A549 (cell line): Measurements from ENCODE around the gene TMEM231. TPM values are rescaled to one million over a fixed set of nuclear protein-coding genes. Genes with fewer than 3 reads are reported as not detected.
"Not testable (repeated sequence)": the region's sequence is repeated elsewhere in the genome, so short reads cannot be mapped to it uniquely, and the experiment has no call there.

Source experiments
- ATAC-seq, 2 experiments: fragments of 200-7000 bp in 1 of 2; fragments of >200 bp in 1 of 2; cut with Nextera tagmentation in 1 of 2; cut with Tn5 transposase in 1 of 2; 3 replicates each; pipeline versions ENCODE4 v1.8.0 to v1.9.1; 2018 to 2020; ENCODE audit warnings: mild to moderate bottlenecking in 1 of 2, moderate library complexity in 1 of 2
- CTCF ChIA-PET: fragments of 300-600 bp; sonication (Branson Sonifier 250); formaldehyde crosslinking; extraction: SDS; loops from one replicate; lab custom pipeline; 2021; ENCODE audit warnings: antibody characterized with exemption, inconsistent platforms; lab: Yijun Ruan, JAX
- POLR2A ChIA-PET: fragments of 350-600 bp; formaldehyde crosslinking; extraction: SDS; loops from one replicate; lab custom pipeline; 2021; ENCODE audit warnings: antibody characterized with exemption, inconsistent platforms; lab: Yijun Ruan, JAX
- DNase-seq, 2 experiments: peaks; one replicate each; pipeline versions ENCODE4 v3.0.0 to v3.0.0-alpha.2; 2011 to 2016; ENCODE audit warnings: low read depth in 1 of 2, low spot score in 1 of 2
- FAIRE-seq: peaks from 2 replicates; lab custom pipeline; 2011; peaks lifted over from hg19 to GRCh38; lab: Jason Lieb, UNC
- H3K27ac ChIP-seq, 2 experiments: fragments of >200 bp; sonication (Bioruptor Twin); formaldehyde crosslinking; 3 replicates each; pipeline ENCODE4 v1.5.1; 2016 to 2017
- H3K4me1 ChIP-seq: fragments of >200 bp; sonication (Bioruptor Twin); formaldehyde crosslinking; 3 replicates; pipeline ENCODE4 v1.6.1; 2016
- H3K4me2 ChIP-seq: fragments of >200 bp; sonication (Bioruptor Twin); formaldehyde crosslinking; 3 replicates; pipeline ENCODE4 v1.6.1; 2016
- H3K4me3 ChIP-seq: fragments of >200 bp; sonication (Bioruptor Twin); formaldehyde crosslinking; 3 replicates; pipeline ENCODE4 v1.5.1; 2016
- H3K9me3 ChIP-seq: fragments of >200 bp; sonication (Bioruptor Twin); formaldehyde crosslinking; 3 replicates; pipeline ENCODE4 v1.6.1; 2016
- BHLHE40 ChIP-seq: IDR thresholded peaks from 2 replicates; pipeline ENCODE4 v1.6.1; 2012; ENCODE audit warnings: low read depth, low read length, inconsistent platforms
- CBX2 ChIP-seq: fragments of 200-600 bp; sonication (generic); IDR thresholded peaks from 2 replicates; pipeline ENCODE4 v1.6.1; 2016; ENCODE audit warnings: low read depth, mild to moderate bottlenecking, borderline replicate concordance
- CBX8 ChIP-seq: fragments of 200-600 bp; sonication (generic); IDR thresholded peaks from 2 replicates; pipeline ENCODE4 v1.6.1; 2016
- CHD4 ChIP-seq: fragments of 200-600 bp; sonication (generic); IDR thresholded peaks from 2 replicates; pipeline ENCODE4 v1.6.1; 2016; ENCODE audit warnings: antibody characterized with exemption, mild to moderate bottlenecking, borderline replicate concordance
- EHF ChIP-seq: fragments of 250-450 bp; sonication (Bioruptor Pico); IDR thresholded peaks from 2 replicates; pipeline ENCODE4 v1.5.0; 2020; ENCODE audit warnings: mild to moderate bottlenecking
- ESRRA ChIP-seq: fragments of 150-350 bp; IDR thresholded peaks from 2 replicates; pipeline ENCODE4 v1.6.1; 2014; ENCODE audit warnings: mild to moderate bottlenecking, low read length, borderline replicate concordance
- FOSB ChIP-seq: fragments of 250-450 bp; sonication (Bioruptor Pico); IDR thresholded peaks from 2 replicates; pipeline ENCODE4 v1.5.0; 2020; ENCODE audit warnings: mild to moderate bottlenecking, moderate library complexity
- FOSL2 ChIP-seq, 2 experiments: fragments of 450-650 bp in 1 of 2; fragments of >200 bp in 1 of 2; sonication (Bioruptor Twin) in 1 of 2; formaldehyde crosslinking; IDR thresholded peaks; 2 replicates each; pipeline versions ENCODE4 v1.5.0 to v1.6.1; 2016 to 2020; ENCODE audit warnings: mild to moderate bottlenecking in 1 of 2, moderate library complexity in 1 of 2
- GATA3 ChIP-seq: IDR thresholded peaks from 2 replicates; pipeline ENCODE4 v1.6.1; 2012; ENCODE audit warnings: borderline replicate concordance
- HEYL ChIP-seq: fragments of 250-450 bp; sonication (Bioruptor Pico); IDR thresholded peaks from 2 replicates; pipeline ENCODE4 v1.8.0; 2021; ENCODE audit warnings: mild to moderate bottlenecking, moderate library complexity
- HOXB13 ChIP-seq: fragments of 250-450 bp; sonication (Bioruptor Pico); IDR thresholded peaks from 2 replicates; pipeline ENCODE4 v1.5.0; 2020; ENCODE audit warnings: low read depth, mild to moderate bottlenecking, moderate library complexity
- HOXB5 ChIP-seq: fragments of 250-450 bp; sonication (Bioruptor Pico); IDR thresholded peaks from 2 replicates; pipeline ENCODE4 v1.5.0; 2020; ENCODE audit warnings: mild to moderate bottlenecking, moderate library complexity
- MAZ ChIP-seq: fragments of 150-350 bp; IDR thresholded peaks from 2 replicates; pipeline ENCODE4 v1.6.1; 2014; ENCODE audit warnings: antibody characterized with exemption, low read depth, low read length, borderline replicate concordance
- NR3C1 ChIP-seq: fragments of >200 bp; sonication (Bioruptor Twin); formaldehyde crosslinking; IDR thresholded peaks from 3 replicates; pipeline ENCODE4 v1.6.1; 2017
- POLR2A ChIP-seq: IDR thresholded peaks from 2 replicates; pipeline ENCODE4 v1.6.1; 2012; ENCODE audit warnings: mild to moderate bottlenecking, low read length
- RNF2 ChIP-seq: fragments of 200-600 bp; sonication (generic); IDR thresholded peaks from 2 replicates; pipeline ENCODE4 v1.6.1; 2016; ENCODE audit warnings: low read depth, mild to moderate bottlenecking, antibody characterized with exemption, moderate library complexity, borderline replicate concordance
- ZFP36 ChIP-seq: fragments of 450-650 bp; IDR thresholded peaks from 2 replicates; pipeline ENCODE4 v1.6.1; 2014; ENCODE audit warnings: borderline replicate concordance; ENCODE audit not compliant: partially characterized antibody
- WGBS: methylation state at CpG from one replicate; pipeline ENCODE4 v1.1.6; 2017; ENCODE audit errors: missing lambda C conversion rate; 5-methylcytosine and 5-hydroxymethylcytosine counted together
- polyA plus RNA-seq, 4 experiments: library from polyadenylated mRNA; depleted of rRNA in 3 of 4; stranded (reverse); fragments of >200 nt; fragmentation: RNase III in 1 of 4; extraction: RNeasy Plus Mini Kit Qiagen cat#74134 plus additional on column Dnase treatment in 1 of 4; gene quantifications; 2 replicates in 3 of 4; 3 replicates in 1 of 4; pipeline ENCODE4 v1.2.3, GENCODE V29; 2011 to 2017
- TF ChIP-seq, protein P1 (sequence below): fragments of 450-650 bp; IDR thresholded peaks from 2 replicates; pipeline ENCODE4 v1.6.1; 2014; ENCODE audit warnings: antibody characterized with exemption
- TF ChIP-seq, protein P2 (sequence below): fragments of 250-450 bp; sonication (Bioruptor Pico); IDR thresholded peaks from 2 replicates; pipeline ENCODE4 v1.5.0; 2020; ENCODE audit warnings: low read depth, mild to moderate bottlenecking, moderate library complexity
- TF ChIP-seq, protein P3 (sequence below): fragments of 200-600 bp; sonication (generic); IDR thresholded peaks from 2 replicates; pipeline ENCODE4 v1.6.1; 2016; ENCODE audit warnings: antibody characterized with exemption, mild to moderate bottlenecking, moderate library complexity
- TF ChIP-seq, protein P4 (sequence below): fragments of >200 bp; sonication (Bioruptor Twin); formaldehyde crosslinking; IDR thresholded peaks from 3 replicates; pipeline ENCODE4 v1.6.1; 2016

Gene TMEM231
- polyA plus RNA-seq, 2 of the 4 experiments (the other 2 are of a cell fraction): 5.3 to 11.4 TPM

DNA sequence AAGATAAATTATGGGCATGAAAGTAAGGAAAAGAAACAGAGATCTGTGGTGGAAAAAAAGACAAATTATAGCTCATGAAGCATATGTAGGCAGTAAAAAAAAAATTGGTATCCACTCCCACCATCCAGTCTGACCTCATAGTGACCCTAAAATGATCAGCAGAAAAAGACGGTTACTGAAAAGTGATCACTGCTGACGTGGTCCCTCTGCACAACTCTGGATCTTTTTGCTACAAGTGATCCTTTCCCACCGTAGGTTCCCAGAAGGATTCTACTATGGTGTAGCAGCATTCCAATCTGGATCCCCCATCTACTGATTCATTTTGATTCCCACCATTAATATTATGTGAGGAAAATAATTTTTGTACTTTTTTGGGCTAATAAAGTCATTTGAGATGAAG lies 49.9 kb downstream of the TMEM231 start:
- Histone ChIP-seq H3K4me3 (no peak overlapping the region), H3K4me1 (peaks cover 32% of the 10 kb centered on the region), H3K9me3 (0 out of 3 replicates have a peak, but pooled peaks cover 3% of the 10 kb centered on the region), H3K4me2 (peak overlapping the region; percentile 38), H3K27ac (peak overlapping the region; percentile 54 to 73)
- POLR2A ChIA-PET: interaction anchor here (1.3 kb wide), 1 partner anchor 11 kb away, joined by 7 read pairs; no protein-coding TSS in a partner anchor
- CTCF ChIA-PET: interaction anchor here (0.9 to 1.3 kb wide), 3 partner anchors 11 to 41 kb away, joined by 3 to 8 read pairs (median 4); no protein-coding TSS in a partner anchor
- DNase-seq: no peak
- FAIRE-seq: no peak
- TF ChIP-seq FOSL2 (IDR thresholded peaks at IDR 0.05) (no peak), FOSL2 (CRISPR knock-in tag; IDR thresholded peaks at IDR 0.05) (no peak), POLR2A (no peak), RNF2 (no peak), MAZ (no peak)
- TF ChIP-seq, protein P1, sequence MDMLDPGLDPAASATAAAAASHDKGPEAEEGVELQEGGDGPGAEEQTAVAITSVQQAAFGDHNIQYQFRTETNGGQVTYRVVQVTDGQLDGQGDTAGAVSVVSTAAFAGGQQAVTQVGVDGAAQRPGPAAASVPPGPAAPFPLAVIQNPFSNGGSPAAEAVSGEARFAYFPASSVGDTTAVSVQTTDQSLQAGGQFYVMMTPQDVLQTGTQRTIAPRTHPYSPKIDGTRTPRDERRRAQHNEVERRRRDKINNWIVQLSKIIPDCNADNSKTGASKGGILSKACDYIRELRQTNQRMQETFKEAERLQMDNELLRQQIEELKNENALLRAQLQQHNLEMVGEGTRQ: no peak
- no peak for ATAC-seq
- 77% methylated on average over 3 of the region's 3 CpGs for WGBS

DNA sequence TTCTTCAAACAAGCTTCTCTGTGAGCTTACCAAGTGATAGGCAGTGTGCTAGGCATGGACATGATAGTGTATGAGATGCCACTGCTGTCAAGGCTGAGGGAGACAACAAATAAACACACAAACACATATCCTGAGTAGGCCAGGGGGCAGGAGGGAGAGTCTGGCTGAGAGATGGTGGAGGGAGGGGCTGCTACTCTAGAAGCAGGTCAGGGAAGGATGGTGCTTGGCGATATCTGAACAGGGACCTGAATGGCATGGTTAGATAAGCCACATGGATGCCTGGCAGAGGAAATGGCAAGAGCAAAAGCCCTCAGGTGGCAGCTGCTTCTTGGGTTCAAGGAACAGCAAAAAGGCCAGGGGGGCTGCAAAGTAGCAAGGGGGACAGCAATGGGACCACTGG lies 52.3 kb downstream of the TMEM231 start:
- DNase-seq: no peak
- FAIRE-seq: no peak
- ChIA-PET CTCF (interaction anchor here (0.6 to 1.7 kb wide), 5 partner anchors 13 to 84 kb away, joined by 3 to 8 read pairs (median 4); no protein-coding TSS in a partner anchor), POLR2A (no interaction called here)
- 88% methylated on average over 1 of the region's 1 CpG for WGBS
- Histone ChIP-seq H3K4me3 (no peak overlapping the region), H3K4me2 (no peak overlapping the region), H3K4me1 (peaks cover 19% of the 10 kb centered on the region; the same call in 2 of the 3 replicates), H3K9me3 (0 out of 3 replicates have a peak, but pooled peaks cover 3% of the 10 kb centered on the region), H3K27ac (no peak overlapping the region)
- no peak for TF ChIP-seq CHD4
- TF ChIP-seq HOXB5 (CRISPR knock-in tag): no peak
- no peak for TF ChIP-seq ZFP36
- no peak for TF ChIP-seq ESRRA
- TF ChIP-seq, protein P2, sequence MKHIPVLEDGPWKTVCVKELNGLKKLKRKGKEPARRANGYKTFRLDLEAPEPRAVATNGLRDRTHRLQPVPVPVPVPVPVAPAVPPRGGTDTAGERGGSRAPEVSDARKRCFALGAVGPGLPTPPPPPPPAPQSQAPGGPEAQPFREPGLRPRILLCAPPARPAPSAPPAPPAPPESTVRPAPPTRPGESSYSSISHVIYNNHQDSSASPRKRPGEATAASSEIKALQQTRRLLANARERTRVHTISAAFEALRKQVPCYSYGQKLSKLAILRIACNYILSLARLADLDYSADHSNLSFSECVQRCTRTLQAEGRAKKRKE (CRISPR knock-in tag): no peak
- ATAC-seq: no peak

DNA sequence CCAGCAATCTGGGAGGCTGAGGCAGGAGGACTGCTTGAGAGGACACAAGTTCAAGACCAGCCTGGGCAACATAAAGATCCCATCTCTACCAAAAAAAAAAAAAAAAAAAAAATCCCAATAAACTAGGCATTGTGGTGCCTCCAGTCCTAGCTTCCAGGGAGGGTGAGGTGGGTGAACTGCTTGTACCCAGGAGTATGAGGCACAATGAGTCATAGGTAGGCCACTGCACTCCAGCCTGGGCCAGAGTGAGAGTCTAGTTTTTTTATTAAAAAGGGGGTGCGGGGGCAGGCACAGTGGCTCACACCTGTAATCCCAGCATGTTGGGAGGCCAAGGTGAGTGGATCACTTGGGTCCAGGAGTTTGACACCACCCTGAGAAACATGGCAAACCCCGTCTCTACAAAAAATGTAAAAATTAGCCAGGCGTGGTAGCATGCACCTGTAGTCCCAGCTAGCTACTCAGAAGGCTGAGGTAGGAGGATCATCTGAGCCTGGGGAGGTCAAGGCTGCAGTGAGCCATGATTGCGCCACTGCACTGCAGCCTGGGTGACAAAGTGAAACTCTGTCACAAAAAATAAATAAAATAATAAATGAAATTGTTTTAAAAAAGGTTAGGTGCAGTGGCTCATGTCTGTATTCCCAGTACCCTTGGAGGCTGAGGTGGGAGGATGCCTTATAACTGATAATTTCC lies 53.0 kb downstream of the TMEM231 start:
- WGBS: 86% methylated on average over 4 of the region's 4 CpGs
- Histone ChIP-seq H3K27ac (no peak overlapping the region), H3K9me3 (0 out of 3 replicates have a peak, but pooled peaks cover 3% of the 10 kb centered on the region), H3K4me3 (no peak overlapping the region), H3K4me1 (peaks cover 19% of the 10 kb centered on the region; the same call in 2 of the 3 replicates), H3K4me2 (no peak overlapping the region)
- TF ChIP-seq, protein P3, sequence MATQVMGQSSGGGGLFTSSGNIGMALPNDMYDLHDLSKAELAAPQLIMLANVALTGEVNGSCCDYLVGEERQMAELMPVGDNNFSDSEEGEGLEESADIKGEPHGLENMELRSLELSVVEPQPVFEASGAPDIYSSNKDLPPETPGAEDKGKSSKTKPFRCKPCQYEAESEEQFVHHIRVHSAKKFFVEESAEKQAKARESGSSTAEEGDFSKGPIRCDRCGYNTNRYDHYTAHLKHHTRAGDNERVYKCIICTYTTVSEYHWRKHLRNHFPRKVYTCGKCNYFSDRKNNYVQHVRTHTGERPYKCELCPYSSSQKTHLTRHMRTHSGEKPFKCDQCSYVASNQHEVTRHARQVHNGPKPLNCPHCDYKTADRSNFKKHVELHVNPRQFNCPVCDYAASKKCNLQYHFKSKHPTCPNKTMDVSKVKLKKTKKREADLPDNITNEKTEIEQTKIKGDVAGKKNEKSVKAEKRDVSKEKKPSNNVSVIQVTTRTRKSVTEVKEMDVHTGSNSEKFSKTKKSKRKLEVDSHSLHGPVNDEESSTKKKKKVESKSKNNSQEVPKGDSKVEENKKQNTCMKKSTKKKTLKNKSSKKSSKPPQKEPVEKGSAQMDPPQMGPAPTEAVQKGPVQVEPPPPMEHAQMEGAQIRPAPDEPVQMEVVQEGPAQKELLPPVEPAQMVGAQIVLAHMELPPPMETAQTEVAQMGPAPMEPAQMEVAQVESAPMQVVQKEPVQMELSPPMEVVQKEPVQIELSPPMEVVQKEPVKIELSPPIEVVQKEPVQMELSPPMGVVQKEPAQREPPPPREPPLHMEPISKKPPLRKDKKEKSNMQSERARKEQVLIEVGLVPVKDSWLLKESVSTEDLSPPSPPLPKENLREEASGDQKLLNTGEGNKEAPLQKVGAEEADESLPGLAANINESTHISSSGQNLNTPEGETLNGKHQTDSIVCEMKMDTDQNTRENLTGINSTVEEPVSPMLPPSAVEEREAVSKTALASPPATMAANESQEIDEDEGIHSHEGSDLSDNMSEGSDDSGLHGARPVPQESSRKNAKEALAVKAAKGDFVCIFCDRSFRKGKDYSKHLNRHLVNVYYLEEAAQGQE: no peak
- TF ChIP-seq CBX8: no peak
- no peak for TF ChIP-seq CBX2
- TF ChIP-seq NR3C1: no peak
- TF ChIP-seq HOXB13 (CRISPR knock-in tag): no peak
- TF ChIP-seq FOSB (CRISPR knock-in tag): no peak
- TF ChIP-seq, protein P1: no peak
- no peak for TF ChIP-seq BHLHE40
- no peak for TF ChIP-seq FOSL2 (IDR thresholded peaks at IDR 0.05)
- TF ChIP-seq FOSL2 (CRISPR knock-in tag; IDR thresholded peaks at IDR 0.05): no peak
- TF ChIP-seq EHF: no peak
- TF ChIP-seq GATA3: no peak
- TF ChIP-seq, protein P4, sequence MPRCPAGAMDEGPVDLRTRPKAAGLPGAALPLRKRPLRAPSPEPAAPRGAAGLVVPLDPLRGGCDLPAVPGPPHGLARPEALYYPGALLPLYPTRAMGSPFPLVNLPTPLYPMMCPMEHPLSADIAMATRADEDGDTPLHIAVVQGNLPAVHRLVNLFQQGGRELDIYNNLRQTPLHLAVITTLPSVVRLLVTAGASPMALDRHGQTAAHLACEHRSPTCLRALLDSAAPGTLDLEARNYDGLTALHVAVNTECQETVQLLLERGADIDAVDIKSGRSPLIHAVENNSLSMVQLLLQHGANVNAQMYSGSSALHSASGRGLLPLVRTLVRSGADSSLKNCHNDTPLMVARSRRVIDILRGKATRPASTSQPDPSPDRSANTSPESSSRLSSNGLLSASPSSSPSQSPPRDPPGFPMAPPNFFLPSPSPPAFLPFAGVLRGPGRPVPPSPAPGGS: no peak
- TF ChIP-seq HEYL: no peak
- ChIA-PET POLR2A (no interaction called here), CTCF (interaction anchor here (0.7 to 1.7 kb wide), 5 partner anchors 9 to 38 kb away, joined by 3 to 8 read pairs (median 4); no protein-coding TSS in a partner anchor)
- ATAC-seq (no peak), DNase-seq (no peak), FAIRE-seq (no peak)

DNA sequence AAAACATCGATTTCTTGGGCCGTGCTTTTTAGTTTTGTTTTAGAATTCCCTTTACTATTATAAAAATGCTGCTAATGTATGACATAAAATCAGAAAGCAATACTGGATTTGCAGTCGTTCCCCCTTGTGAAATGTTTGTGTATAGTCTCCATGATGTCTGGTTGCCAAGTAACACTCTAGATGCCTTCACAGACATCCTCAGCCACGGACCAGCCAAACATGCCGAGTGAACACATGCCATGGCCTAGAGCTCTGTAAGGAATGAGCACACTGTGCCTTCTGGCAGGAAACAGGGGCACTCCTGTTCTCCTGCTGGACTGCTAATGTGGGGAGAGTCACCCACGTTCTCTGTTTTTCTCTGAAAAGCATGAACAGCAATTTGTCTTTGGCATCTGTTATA lies 54.2 kb downstream of the TMEM231 start:
- ATAC-seq (peak in 1 of 2 experiments; percentile 73; a peak in 3 of 6 replicates), DNase-seq (peak in 1 of 2 experiments; percentile 38)
- H3K4me3 ChIP-seq, FAIRE-seq, POLR2A ChIA-PET, H3K4me2 ChIP-seq, H3K27ac ChIP-seq, H3K9me3 ChIP-seq: not testable (repeated sequence)
- peaks cover 15% of the 10 kb centered on the region; the same call in 2 of the 3 replicates for H3K4me1 ChIP-seq
- CTCF ChIA-PET: interaction anchor here (1.5 kb wide), 1 partner anchor 15 kb away, joined by 5 read pairs; no protein-coding TSS in a partner anchor
- WGBS: 57% methylated on average over 6 of the region's 6 CpGs
